ENCODE measurements around the gene HIP1R.
"Not testable (repeated sequence)": the region's sequence is repeated elsewhere in the genome, so short reads cannot be mapped to it uniquely, and the experiment has no call there.

DNA sequence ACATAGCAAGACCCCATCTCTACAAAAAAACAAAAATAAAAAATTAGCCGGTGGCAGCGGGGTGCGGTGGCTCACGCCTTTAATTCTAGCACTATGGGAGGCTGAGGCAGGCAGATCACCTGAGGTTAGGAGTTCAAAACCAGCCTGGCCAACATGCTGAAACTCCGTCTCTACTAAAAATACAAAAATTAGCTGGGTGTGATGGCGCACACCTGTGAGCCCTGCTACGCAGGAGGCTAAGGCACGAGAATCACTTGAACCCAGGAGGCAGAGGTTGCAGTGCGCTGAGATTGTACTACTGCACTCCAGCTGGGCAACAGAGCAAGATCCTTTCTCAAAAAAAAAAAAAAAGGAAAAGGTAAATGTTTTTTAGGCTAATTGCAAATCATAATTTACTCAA lies 57.5 kb downstream of the HIP1R start:
- not testable (repeated sequence) for TF ChIP-seq POLR2A (IDR thresholded peaks at IDR 0.05)
- TF ChIP-seq, protein P1, sequence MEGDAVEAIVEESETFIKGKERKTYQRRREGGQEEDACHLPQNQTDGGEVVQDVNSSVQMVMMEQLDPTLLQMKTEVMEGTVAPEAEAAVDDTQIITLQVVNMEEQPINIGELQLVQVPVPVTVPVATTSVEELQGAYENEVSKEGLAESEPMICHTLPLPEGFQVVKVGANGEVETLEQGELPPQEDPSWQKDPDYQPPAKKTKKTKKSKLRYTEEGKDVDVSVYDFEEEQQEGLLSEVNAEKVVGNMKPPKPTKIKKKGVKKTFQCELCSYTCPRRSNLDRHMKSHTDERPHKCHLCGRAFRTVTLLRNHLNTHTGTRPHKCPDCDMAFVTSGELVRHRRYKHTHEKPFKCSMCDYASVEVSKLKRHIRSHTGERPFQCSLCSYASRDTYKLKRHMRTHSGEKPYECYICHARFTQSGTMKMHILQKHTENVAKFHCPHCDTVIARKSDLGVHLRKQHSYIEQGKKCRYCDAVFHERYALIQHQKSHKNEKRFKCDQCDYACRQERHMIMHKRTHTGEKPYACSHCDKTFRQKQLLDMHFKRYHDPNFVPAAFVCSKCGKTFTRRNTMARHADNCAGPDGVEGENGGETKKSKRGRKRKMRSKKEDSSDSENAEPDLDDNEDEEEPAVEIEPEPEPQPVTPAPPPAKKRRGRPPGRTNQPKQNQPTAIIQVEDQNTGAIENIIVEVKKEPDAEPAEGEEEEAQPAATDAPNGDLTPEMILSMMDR (IDR thresholded peaks at IDR 0.05 in 8 of 11, conservative IDR thresholded peaks at IDR 0.05 in 3 of 11) = not testable (repeated sequence)
